CD4-positive, alpha-beta T cell treated with Interleukin-6 at 100 ng/mL for 8 hours (primary cell): Measurements from ENCODE around the gene GABBR2.

Experiments
- DNase-seq: peaks from one replicate; pipeline ENCODE4 v3.0.0-alpha.2; 2020; ENCODE audit warnings: mixed read lengths, low spot score

GABBR2 gene

GRCh38 chr9:98255578-98256296 is 453.0 kb downstream of the GABBR2 start, which contains the start of gene TBC1D2:
Gene TBC1D2, minus strand, starts transcription at chr9:98255649. Its CDS starts 108 bp downstream, at chr9:98255541.
- DNase-seq, result peak; percentile 98

GRCh38 chr9:98255061-98255577 is 453.6 kb downstream of the GABBR2 start:
- DNase-seq, result no peak

- no peak for DNase-seq
Measured at GRCh38 chr9:98254228-98255060, 454.3 kb downstream of the GABBR2 start.

- DNase-seq, result no peak
Measured at GRCh38 chr9:98253565-98253964, 455.2 kb downstream of the GABBR2 start.

DNA sequence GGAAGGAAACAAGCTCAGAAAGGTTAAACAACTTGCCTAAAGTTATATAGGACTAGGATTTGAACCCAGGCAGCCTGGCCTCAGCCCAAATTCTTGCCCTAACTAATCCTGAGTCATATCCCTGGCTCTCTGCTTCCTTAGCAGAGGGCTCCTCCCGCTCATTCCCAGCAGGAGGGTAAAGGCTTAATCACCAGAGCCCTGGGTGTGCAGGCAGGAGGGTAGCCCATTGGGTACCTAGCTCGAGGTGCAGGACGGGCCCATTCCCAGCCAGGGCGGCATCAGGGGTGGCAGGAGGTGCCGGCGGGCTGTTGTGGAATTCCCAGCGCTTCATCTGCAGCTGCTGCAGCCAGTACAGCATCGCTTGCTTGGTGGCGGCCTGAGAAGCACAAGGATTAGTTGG is 457.2 kb downstream of the GABBR2 start:
- DNase-seq, result no peak

DNA sequence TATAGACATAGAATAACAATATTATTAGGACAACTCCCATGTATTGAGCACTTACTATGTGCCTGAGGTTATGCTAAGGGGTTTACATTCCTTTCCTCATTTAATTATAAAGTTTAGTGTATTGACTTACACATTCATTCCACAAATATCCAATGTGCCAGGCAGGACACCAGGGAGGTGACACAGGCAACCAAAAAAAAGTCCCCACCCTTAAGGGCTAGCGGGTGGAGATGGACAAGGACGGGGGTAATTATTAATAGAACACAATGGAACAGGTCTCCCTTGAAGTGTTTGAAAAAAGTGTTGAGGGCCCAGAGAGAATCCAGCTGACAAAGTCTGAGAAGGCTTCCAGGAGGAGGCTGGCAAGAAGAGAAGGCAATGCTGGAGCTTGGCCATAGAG is 459.0 kb downstream of the GABBR2 start:
- DNase-seq, result no peak

DNA sequence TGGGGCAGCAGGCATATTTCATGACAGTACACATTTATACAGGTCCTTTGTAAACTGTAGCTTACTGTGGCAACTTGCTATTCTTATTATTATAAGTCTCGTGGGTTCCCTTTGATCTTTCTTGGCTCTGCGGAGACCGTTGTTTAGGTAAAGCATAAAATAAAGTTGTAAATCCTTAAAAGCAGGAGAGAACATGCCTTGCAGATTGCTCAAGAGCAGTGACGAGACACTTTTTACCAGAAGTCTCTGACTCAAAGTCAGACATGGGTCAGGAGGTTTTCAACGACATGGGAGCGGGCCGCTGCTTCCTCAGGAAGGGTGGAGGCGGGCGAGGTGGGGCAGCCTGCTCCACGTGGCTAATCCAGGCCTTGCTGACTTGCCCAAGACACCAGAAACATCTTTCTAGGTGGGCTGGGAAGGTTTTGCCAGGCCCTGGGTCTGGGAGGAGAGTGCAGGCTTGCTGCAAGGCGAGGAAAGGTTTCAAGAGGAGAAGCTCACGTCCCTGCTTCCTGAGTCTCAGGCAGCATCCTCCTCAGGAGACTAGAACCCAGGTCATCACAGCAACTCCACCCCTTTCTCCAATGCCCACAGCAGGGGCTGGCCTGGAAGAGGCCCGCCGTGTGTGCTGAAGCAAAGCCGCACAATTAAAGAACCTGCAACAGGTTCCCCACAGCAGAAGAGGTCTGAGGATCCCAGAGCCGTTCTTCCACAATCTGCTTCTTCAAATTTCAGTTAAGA is 459.8 kb downstream of the GABBR2 start:
- no peak for DNase-seq

DNA sequence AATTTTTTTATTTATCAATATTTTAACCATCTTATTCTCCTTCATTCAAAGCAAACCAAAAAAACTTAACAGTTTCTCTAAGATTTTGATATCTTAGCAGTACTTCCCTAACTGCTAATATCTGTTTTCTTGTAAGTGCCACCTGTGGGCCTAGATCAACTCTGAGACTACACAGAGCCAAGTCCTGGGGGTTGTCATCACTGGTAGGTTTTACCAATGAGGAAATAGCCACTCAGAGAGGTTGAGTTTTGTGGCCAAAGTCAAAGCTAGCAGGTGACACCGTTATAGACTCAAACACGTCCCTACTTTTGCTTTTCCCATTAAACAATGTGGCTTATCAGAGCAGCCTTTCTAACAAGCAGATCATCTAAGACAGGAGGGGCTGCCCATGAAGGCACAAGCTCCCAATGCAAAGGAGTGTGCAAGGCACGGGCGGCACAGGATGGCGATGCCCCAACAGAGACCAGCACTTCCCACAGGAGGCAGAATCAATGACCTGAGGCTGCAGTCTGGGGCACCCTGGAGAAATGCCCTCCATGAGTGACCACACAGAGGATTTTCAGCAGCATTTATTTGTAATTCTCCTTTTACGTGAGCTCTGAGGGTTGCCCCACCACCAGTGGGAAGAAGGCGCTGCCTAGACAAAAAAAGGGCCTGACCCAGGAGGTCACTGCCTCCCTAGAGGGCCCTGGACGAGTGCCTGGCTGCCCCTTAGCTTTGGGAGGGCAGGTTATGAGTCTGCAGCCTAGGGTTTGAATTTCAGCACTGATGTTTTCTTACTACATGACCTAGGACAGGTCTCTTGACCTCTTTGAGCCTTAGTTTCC is 460.7 kb downstream of the GABBR2 start:
- no peak for DNase-seq

DNA sequence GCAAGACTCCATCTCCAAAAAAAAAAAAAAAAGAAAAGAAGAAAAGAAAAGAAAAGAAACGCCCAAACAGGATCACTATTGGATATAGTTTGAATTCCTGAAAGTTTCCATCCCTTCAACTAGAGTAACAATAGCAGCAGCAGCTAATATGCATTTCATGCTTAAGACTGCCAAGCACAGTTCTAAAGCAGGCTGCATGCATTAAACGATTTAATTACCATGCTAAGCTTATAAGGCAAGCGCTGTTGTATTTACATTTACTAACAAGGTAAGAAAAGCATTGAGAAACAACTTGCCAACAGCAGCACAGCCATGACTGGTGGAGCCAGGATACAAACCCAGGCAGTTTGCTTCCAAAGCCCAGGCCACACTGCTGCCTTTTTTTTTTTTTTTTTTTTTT is 466.3 kb downstream of the GABBR2 start:
- no peak for DNase-seq

- no peak for DNase-seq
Measured at GRCh38 chr9:98241357-98242300, 467.1 kb downstream of the GABBR2 start.

DNA sequence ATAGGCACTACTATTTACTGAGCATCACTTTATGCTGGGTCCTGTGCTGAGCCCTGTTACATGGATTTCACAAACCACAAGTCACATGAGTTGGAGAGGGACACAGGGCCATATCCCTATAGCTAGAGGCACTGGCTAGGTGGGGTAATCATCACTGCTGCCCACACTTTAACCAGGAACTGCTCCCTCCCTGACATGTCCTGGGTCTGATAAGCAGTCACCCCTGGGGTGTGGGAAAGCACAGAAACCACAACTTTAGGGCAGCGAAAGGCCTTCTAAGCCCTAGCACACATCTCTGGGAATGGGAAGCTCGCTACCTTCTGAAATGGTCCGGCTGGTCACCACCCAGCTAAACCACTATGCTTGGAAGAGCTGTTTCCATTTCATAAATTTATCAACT is 468.3 kb downstream of the GABBR2 start:
- no peak for DNase-seq
